SU-DHL-6 (cell line): ENCODE results near the gene SCAPER.

ENCODE experiments used
- H2AFZ ChIP-seq: fragments of 200-600 bp; sonication (generic); 2 replicates; pipeline ENCODE4 v1.6.1; 2014; ENCODE audit warnings: low read depth, mild to moderate bottlenecking, moderate library complexity, mixed read lengths, antibody characterized with exemption, low read length; ENCODE audit not compliant: severe bottlenecking
- H3F3A ChIP-seq: fragments of 200-600 bp; shearing (Covaris generic); 2 replicates; pipeline ENCODE4 v1.6.0; 2016; ENCODE audit warnings: antibody characterized with exemption, mild to moderate bottlenecking; ENCODE audit not compliant: insufficient read depth
- H3K27ac ChIP-seq: fragments of 200-600 bp; sonication (generic); 2 replicates; pipeline ENCODE4 v1.5.1; 2016; ENCODE audit warnings: low read depth, mild to moderate bottlenecking, low read length, moderate library complexity, mixed read lengths
- H3K27me3 ChIP-seq: fragments of 200-600 bp; sonication (generic), shearing (Covaris generic); 2 replicates; pipeline ENCODE4 v1.6.0; 2014; ENCODE audit warnings: mild to moderate bottlenecking, low read length
- H3K36me3 ChIP-seq: fragments of 200-600 bp; sonication (generic); 2 replicates; pipeline ENCODE4 v1.6.1; 2014; ENCODE audit warnings: mild to moderate bottlenecking, low read length, mixed read lengths
- H3K4me2 ChIP-seq: fragments of 300-600, 200-600 bp; shearing (Covaris generic), sonication (generic); 2 replicates; pipeline ENCODE4 v1.6.0; 2014; ENCODE audit warnings: low read length, low read depth, mild to moderate bottlenecking; ENCODE audit not compliant: poor library complexity, severe bottlenecking
- H3K4me3 ChIP-seq: fragments of 200-600 bp; sonication (generic); 2 replicates; pipeline ENCODE4 v1.5.1; 2014; ENCODE audit warnings: antibody characterized with exemption, low read length, mild to moderate bottlenecking, mixed read lengths; ENCODE audit not compliant: insufficient read depth, poor library complexity, severe bottlenecking
- H3K79me2 ChIP-seq: fragments of 200-600 bp; sonication (generic); 2 replicates; pipeline ENCODE4 v1.6.1; 2014; ENCODE audit warnings: mild to moderate bottlenecking, low read length, moderate library complexity; ENCODE audit not compliant: insufficient read depth
- H3K9ac ChIP-seq: fragments of 200-600 bp; sonication (generic); 2 replicates; pipeline ENCODE4 v1.7.0; 2014; ENCODE audit warnings: mild to moderate bottlenecking, low read length
- H3K9me2 ChIP-seq: fragments of 200-600 bp; sonication (generic); replicated peaks from 2 replicates; pipeline ENCODE4 v1.6.1; 2014; ENCODE audit warnings: low read length; ENCODE audit not compliant: insufficient read depth
- H3K9me3 ChIP-seq: fragments of 200-600 bp; sonication (generic); 2 replicates; pipeline ENCODE4 v1.6.1; 2014; ENCODE audit warnings: low read length, mixed read lengths; ENCODE audit not compliant: insufficient read depth
- H4K20me1 ChIP-seq: fragments of 200-600 bp; sonication (generic); 2 replicates; pipeline ENCODE4 v1.6.1; 2014; ENCODE audit warnings: low read depth, mild to moderate bottlenecking, antibody characterized with exemption, low read length, moderate library complexity, mixed read lengths
- CTCF ChIP-seq: fragments of 200-600 bp; sonication (generic); IDR thresholded peaks from one replicate; pipeline ENCODE4 v1.5.1; 2017; ENCODE audit warnings: antibody characterized with exemption, mild to moderate bottlenecking, low read length, moderate library complexity; ENCODE audit not compliant: insufficient read depth, poor library complexity, severe bottlenecking
- EZH2phosphoT487 ChIP-seq: fragments of 200-600 bp; sonication (generic), shearing (Covaris generic); conservative IDR thresholded peaks from 2 replicates; pipeline ENCODE4 v1.6.1; 2018; ENCODE audit warnings: mild to moderate bottlenecking, antibody characterized with exemption, low read length, moderate library complexity, mixed read lengths

The SCAPER gene

GRCh38 chr15:76386178-76386577 lies 519.0 kb downstream of the SCAPER start:
- no peak for TF ChIP-seq CTCF
- no peak for TF ChIP-seq EZH2phosphoT487
- H3K79me2 ChIP-seq: no peaks in the 10 kb centered on the region

GRCh38 chr15:76384409-76384808 lies 520.7 kb downstream of the SCAPER start:
- Histone ChIP-seq H3K9me3 (no peaks in the 10 kb centered on the region), H3F3A (no peaks in the 10 kb centered on the region), H3K27ac (no peak overlapping the region), H2AFZ (no peak overlapping the region), H3K4me2 (no peak overlapping the region), H3K9ac (no peak overlapping the region), H3K27me3 (no peaks in the 10 kb centered on the region), H3K36me3 (no peaks in the 10 kb centered on the region), H4K20me1 (no peaks in the 10 kb centered on the region), H3K9me2 (no peaks in the 10 kb centered on the region), H3K79me2 (no peaks in the 10 kb centered on the region), H3K4me3 (no peak overlapping the region)
- no peak for TF ChIP-seq EZH2phosphoT487
- TF ChIP-seq CTCF: no peak

More at GRCh38 chr15:76386178-76386577, 519.0 kb downstream of the SCAPER start:
- Histone ChIP-seq H3K36me3 (no peaks in the 10 kb centered on the region), H3K9ac (no peak overlapping the region), H3K27me3 (no peaks in the 10 kb centered on the region), H3K9me3 (no peaks in the 10 kb centered on the region), H3K27ac (no peak overlapping the region), H3K9me2 (no peaks in the 10 kb centered on the region), H3K4me2 (no peak overlapping the region), H2AFZ (no peak overlapping the region), H4K20me1 (no peaks in the 10 kb centered on the region), H3F3A (no peaks in the 10 kb centered on the region), H3K4me3 (no peak overlapping the region)

- H3K4me2 ChIP-seq: no peak overlapping the region
- H3K9me3 ChIP-seq: no peaks in the 10 kb centered on the region
- no peak overlapping the region for H3K27ac ChIP-seq
- H3K9ac ChIP-seq: no peak overlapping the region
- no peaks in the 10 kb centered on the region for H3F3A ChIP-seq
- H4K20me1 ChIP-seq: no peaks in the 10 kb centered on the region
- H3K27me3 ChIP-seq: no peaks in the 10 kb centered on the region
- no peak overlapping the region for H2AFZ ChIP-seq
- H3K9me2 ChIP-seq: no peaks in the 10 kb centered on the region
- H3K4me3 ChIP-seq: no peak overlapping the region
- H3K79me2 ChIP-seq: no peaks in the 10 kb centered on the region
- H3K36me3 ChIP-seq: no peaks in the 10 kb centered on the region
- TF ChIP-seq EZH2phosphoT487: no peak
- TF ChIP-seq CTCF: no peak
These were observed 522.0 kb downstream of the SCAPER start for GRCh38 chr15:76382987-76383728.
